ENCODE results near the gene LHPP. TPM values are rescaled to one million over a fixed set of nuclear protein-coding genes. Genes with fewer than 3 reads are reported as not detected.
A peak's percentile ranks its signal among the peaks of the same experiment; 100 is the strongest.
"Not testable (repeated sequence)": the region's sequence is repeated elsewhere in the genome, so short reads cannot be mapped to it uniquely, and the experiment has no call there.

LHPP gene
- total RNA-seq, 1 donor from 2014 or later: 7.6 TPM

DNA sequence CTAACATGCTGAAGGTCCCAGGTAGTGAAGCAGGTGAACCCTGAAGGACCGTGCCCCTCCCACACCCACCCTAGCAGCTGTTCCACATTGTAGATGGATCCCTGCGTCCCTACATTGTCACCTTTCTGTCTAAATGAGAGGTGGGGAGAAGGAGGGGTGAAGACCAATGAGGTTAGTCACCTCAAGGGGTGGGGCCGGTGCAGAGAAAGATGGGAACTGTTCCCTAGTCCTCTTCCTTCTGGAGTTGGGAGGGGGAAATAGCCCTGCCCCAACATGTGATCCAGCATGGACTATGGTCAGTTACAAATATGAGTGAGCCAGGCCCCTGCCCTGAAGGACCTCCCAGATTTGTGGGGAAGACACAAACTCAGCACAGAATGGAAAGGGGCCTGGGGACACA lies 124.5 kb downstream of the LHPP start:
- Histone ChIP-seq H3K4me1 (peaks cover 19% of the 10 kb centered on the region), H3K36me3 (no peaks in the 10 kb centered on the region), H3K4me3 (no peak overlapping the region), H3K27ac (replicated peaks) (no peak overlapping the region), H3K9me3 (replicated peaks) (peaks cover under 1% of the 10 kb centered on the region), H3K27me3 (ENCODE audit: low read depth) (no peaks in the 10 kb centered on the region)
- intact Hi-C loops (cut with micrococcal nuclease): no loop called here
- TF ChIP-seq, protein P1, sequence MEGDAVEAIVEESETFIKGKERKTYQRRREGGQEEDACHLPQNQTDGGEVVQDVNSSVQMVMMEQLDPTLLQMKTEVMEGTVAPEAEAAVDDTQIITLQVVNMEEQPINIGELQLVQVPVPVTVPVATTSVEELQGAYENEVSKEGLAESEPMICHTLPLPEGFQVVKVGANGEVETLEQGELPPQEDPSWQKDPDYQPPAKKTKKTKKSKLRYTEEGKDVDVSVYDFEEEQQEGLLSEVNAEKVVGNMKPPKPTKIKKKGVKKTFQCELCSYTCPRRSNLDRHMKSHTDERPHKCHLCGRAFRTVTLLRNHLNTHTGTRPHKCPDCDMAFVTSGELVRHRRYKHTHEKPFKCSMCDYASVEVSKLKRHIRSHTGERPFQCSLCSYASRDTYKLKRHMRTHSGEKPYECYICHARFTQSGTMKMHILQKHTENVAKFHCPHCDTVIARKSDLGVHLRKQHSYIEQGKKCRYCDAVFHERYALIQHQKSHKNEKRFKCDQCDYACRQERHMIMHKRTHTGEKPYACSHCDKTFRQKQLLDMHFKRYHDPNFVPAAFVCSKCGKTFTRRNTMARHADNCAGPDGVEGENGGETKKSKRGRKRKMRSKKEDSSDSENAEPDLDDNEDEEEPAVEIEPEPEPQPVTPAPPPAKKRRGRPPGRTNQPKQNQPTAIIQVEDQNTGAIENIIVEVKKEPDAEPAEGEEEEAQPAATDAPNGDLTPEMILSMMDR (IDR thresholded peaks at IDR 0.05; ENCODE audit: borderline replicate concordance): no peak
- DNase-seq: no peak

DNA sequence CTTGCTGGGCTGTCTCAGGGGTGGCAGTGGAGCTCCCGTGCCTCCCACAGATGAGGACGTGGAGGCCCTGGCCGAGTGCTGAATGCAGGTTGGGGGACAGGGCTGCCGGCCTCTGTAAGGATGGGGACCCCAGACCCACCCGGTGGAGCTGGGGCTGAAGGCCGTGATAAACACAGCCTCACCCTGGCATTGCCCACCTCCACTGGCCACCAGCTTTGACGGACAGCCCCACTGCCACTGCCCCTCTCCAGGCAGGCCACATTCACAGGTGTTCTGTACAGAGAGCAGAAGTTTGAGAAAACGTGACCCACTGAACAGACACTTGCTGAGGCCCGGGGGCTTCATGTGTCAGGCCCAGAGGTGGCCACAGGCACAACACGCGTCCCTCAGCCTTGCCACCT lies 126.2 kb downstream of the LHPP start:
- Histone ChIP-seq H3K9me3 (replicated peaks) (peaks cover 9% of the 10 kb centered on the region), H3K4me3 (no peak overlapping the region), H3K36me3 (no peaks in the 10 kb centered on the region), H3K27me3 (ENCODE audit: low read depth) (no peaks in the 10 kb centered on the region), H3K27ac (replicated peaks) (no peak overlapping the region), H3K4me1 (peaks cover 19% of the 10 kb centered on the region)
- intact Hi-C loops (cut with micrococcal nuclease): no loop called here
- DNase-seq: no peak
- TF ChIP-seq, protein P1 (IDR thresholded peaks at IDR 0.05; ENCODE audit: borderline replicate concordance): no peak

DNA sequence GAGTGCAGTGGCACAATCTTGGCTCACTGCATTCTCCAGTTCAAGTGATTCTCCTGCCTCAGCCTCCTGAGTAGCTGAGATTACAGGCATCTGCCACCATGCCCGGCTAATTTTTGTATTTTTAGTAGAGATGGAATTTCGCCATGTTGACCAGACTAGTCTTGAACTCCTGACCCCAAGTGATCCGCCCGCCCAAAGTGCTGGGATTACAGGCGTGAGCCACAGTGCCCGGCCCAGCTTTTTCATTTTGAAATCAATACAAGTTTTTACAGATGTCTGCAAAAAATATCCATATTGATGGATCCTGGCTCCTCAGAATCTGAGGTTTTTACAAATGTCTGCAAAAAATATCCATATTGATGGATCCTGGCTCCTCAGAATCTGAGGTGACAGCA lies 126.7 kb downstream of the LHPP start:
- H3K36me3 ChIP-seq; DNase-seq; intact Hi-C loops (cut with micrococcal nuclease); H3K4me3 ChIP-seq; H3K9me3 ChIP-seq (replicated peaks); H3K27me3 ChIP-seq (ENCODE audit: low read depth): not testable (repeated sequence)
- peak overlapping the region; percentile 42 for H3K27ac ChIP-seq (replicated peaks)
- peaks cover 19% of the 10 kb centered on the region for H3K4me1 ChIP-seq

DNA sequence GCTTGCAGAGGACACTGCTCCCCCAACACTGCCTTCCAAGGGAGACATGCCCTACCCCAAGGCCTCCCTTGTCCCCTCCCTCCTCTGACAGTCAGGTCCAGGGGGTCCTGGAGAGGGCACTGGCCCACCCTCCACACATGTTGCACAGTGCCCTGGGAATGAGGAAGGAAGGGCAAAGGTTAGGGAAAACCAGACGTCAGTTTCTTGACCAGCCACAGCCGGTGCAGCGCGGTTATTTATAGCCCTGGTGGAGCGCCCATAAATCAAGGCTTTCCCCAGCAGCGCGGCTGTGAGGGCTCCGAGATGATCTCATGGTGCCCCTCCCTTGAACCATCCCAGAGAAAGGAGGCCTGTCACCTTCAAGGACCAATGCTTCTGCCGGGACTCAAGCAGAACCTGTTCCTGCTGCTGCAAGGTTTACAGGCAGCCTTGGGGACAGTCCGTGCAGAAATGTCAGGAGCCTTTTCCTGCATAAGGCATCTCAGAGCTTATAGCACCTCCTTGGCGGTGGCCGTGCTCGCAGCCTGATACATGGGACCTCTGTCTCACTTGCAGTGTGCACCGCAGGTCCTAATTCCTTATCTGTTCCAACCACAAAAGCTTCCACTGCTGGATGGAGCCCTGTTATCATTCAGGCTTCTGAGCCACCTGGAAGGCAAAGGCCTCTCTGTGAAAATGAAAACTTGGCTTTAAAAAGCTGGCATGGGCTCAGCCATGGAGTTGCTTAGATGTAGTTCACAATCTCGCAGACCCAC lies 127.3 kb downstream of the LHPP start:
- peaks cover 9% of the 10 kb centered on the region for H3K9me3 ChIP-seq (replicated peaks)
- H3K4me1 ChIP-seq: peaks cover 19% of the 10 kb centered on the region
- TF ChIP-seq, protein P1 (IDR thresholded peaks at IDR 0.05; ENCODE audit: borderline replicate concordance): no peak
- H3K4me3 ChIP-seq: no peak overlapping the region
- H3K27ac ChIP-seq (replicated peaks): peak overlapping the region; percentile 42
- H3K27me3 ChIP-seq (ENCODE audit: low read depth): no peaks in the 10 kb centered on the region
- H3K36me3 ChIP-seq: no peaks in the 10 kb centered on the region
- DNase-seq: peak; percentile 56
- intact Hi-C loops (cut with micrococcal nuclease): no loop called here

DNA sequence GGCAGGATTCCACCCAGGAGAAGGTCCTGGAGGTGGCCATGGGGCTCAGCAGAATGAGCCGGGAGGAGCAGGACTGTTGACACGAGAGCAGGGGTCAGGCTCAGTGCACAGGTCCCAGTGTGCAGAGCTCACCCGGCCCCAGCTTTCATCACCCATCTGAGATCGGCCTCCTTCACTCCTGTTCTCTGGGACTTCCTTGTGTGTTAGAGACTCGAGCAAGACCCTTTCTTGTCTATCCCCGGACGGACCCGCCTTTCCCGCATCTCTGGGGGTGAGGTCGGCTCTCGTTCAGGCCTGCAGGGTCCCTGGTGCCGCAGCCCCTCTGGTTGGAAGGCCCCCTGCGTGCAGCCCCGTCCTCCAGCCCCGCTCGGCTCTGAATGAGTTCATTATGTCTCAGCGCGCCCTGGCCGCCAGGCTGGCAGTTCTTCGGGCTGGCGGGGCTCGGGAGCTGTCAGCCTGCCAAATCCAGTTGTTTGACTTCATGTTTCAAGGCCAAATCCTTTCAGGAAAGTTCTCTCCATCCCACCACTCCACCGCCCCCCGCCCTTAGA lies 127.9 kb downstream of the LHPP start:
- Histone ChIP-seq H3K9me3 (replicated peaks) (peaks cover 9% of the 10 kb centered on the region), H3K36me3 (no peaks in the 10 kb centered on the region), H3K4me3 (no peak overlapping the region), H3K27ac (replicated peaks) (peak overlapping the region; percentile 42), H3K4me1 (peaks cover 19% of the 10 kb centered on the region), H3K27me3 (ENCODE audit: low read depth) (no peaks in the 10 kb centered on the region)
- TF ChIP-seq, protein P1 (IDR thresholded peaks at IDR 0.05; ENCODE audit: borderline replicate concordance): no peak
- intact Hi-C loops (cut with micrococcal nuclease): no loop called here
- no peak for DNase-seq
